Ascending aorta (tissue), 2 donors: ENCODE measurements around the gene CALHM3. TPM values are rescaled to one million over a fixed set of nuclear protein-coding genes. Genes with fewer than 3 reads are reported as not detected.

Experiments used
- DNase-seq, 2 donors: peaks; one replicate each; pipeline ENCODE4 v3.0.0-alpha.2; 2019; ENCODE audit warnings: low spot score in 2 of 2
- H3K27ac ChIP-seq, 2 donors: fragments of 200-600 bp; sonication (generic); one replicate each; pipeline ENCODE4 v1.5.1; 2016 to 2017; ENCODE audit warnings: mild to moderate bottlenecking in 1 of 2
- H3K27me3 ChIP-seq: fragments of 200-600 bp; sonication (generic); one replicate; pipeline ENCODE4 v1.5.1; 2017
- H3K36me3 ChIP-seq, 2 donors: fragments of 200-600 bp; sonication (generic); one replicate each; pipeline ENCODE4 v1.5.1; 2016
- H3K4me1 ChIP-seq, 2 donors: fragments of 200-600 bp; sonication (generic); one replicate each; pipeline ENCODE4 v1.5.1; 2016 to 2017; ENCODE audit warnings: mild to moderate bottlenecking in 1 of 2
- H3K4me3 ChIP-seq, 2 donors: fragments of 200-600 bp; sonication (generic); one replicate each; pipeline ENCODE4 v1.5.1; 2016 to 2017; ENCODE audit warnings: mild to moderate bottlenecking in 1 of 2
- H3K9me3 ChIP-seq, 2 donors: fragments of 200-600 bp; sonication (generic); one replicate each; pipeline ENCODE4 v1.5.1; 2016
- CTCF ChIP-seq, 3 experiments: fragments of 200-600 bp in 2 of 3; fragments of 450-650 bp in 1 of 3; sonication (generic) in 2 of 3; IDR thresholded peaks; one replicate each; pipeline ENCODE4 v1.5.1; 2016 to 2019; ENCODE audit warnings: antibody characterized with exemption in 3 of 3, mild to moderate bottlenecking in 1 of 3, moderate library complexity in 1 of 3
- intact Hi-C: fragments of 100-400 bp; cut with DNase I; formaldehyde crosslinking; loops from one replicate; pipeline ENCODE4 v1.15.1; 2023
- total RNA-seq: library from RNA; depleted of rRNA; stranded (reverse); fragments of >200 nt; gene quantifications from one replicate; pipeline ENCODE4 v1.1.0, GENCODE V29; 2016

Gene CALHM3
- total RNA-seq, 1 donor from 2014 or later, result not detected

DNA sequence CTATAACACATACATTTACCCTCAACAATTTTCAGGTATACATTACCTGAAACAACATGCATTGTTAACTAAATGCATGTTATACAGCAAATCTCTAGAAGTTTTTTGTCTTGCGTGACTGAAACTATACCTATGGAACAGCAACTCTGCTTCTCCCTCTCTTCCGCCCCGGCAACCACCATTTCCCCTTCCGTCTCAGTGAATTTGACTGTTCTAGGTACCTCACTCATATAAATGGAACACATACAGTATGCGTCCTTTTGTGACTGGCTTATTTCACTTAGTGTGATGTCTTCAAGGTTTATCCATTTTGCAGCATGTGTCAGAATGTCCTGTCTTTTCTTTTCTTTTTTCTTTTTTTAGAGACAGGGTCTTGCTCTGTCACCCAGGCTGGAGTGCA lies 49.4 kb downstream of the CALHM3 start:
- Histone ChIP-seq H3K27ac (no peak overlapping the region), H3K27me3 (no peaks in the 10 kb centered on the region), H3K4me3 (no peak overlapping the region), H3K4me1 (no peaks in the 10 kb centered on the region), H3K36me3 (peaks cover 26 to 72% of the 10 kb centered on the region in 2 donors), H3K9me3 (no peaks in the 10 kb centered on the region)
- TF ChIP-seq CTCF (IDR thresholded peaks at IDR 0.05), result no peak
- DNase-seq, result no peak
- intact Hi-C loops, result no loop called here

DNA sequence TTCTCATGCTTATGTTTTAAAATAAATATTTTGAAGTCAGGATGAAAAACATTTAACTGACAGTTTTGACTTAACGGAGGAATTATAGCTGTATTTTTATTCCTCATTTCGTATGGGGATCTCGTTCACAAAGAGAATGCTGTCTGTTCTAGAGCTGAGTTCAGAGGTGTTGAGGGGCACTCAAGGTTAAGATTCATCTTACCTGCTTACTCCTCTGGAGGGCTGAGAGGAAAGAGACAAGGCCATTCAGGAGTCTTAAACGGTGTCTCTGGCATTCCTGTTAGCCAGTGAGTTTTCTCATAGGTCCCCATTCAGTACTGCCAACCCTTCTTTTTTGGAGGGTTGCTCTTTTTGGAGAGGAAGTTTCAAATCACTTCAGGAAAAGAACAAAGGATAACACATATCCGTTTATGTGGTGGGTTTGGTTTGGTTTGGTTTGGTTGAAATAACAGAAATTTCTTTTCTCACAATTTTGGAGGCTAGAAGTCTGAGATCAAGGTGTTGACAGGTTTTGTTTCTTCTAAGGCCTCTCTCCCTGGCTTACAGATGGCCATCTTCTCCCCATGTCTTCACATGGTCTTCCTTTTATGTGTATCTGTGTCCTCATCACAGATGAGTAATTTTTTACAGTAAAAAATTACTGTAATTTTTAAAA lies 49.9 kb downstream of the CALHM3 start:
- Histone ChIP-seq H3K9me3 (no peaks in the 10 kb centered on the region), H3K4me1 (no peaks in the 10 kb centered on the region), H3K27me3 (no peaks in the 10 kb centered on the region), H3K27ac (no peak overlapping the region), H3K36me3 (peaks cover 31 to 72% of the 10 kb centered on the region in 2 donors), H3K4me3 (no peak overlapping the region)
- DNase-seq, result no peak
- intact Hi-C loops, result no loop called here
- TF ChIP-seq CTCF (IDR thresholded peaks at IDR 0.05), result no peak

- no peak for TF ChIP-seq CTCF (IDR thresholded peaks at IDR 0.05)
- H3K4me1 ChIP-seq, result no peaks in the 10 kb centered on the region
- no peaks in the 10 kb centered on the region for H3K27me3 ChIP-seq
- peaks cover 41 to 72% of the 10 kb centered on the region in 2 donors for H3K36me3 ChIP-seq
- intact Hi-C loops, result no loop called here
- H3K27ac ChIP-seq, result no peak overlapping the region
- H3K4me3 ChIP-seq, result no peak overlapping the region
- DNase-seq, result no peak
- H3K9me3 ChIP-seq, result no peaks in the 10 kb centered on the region
Observed at GRCh38 chr10:103427866-103428265, 51.2 kb downstream of the CALHM3 start.

GRCh38 chr10:103423748-103424147 lies 55.3 kb downstream of the CALHM3 start:
- Histone ChIP-seq H3K36me3 (peaks cover 56 to 87% of the 10 kb centered on the region in 2 donors), H3K4me1 (no peaks in the 10 kb centered on the region), H3K4me3 (no peak overlapping the region), H3K9me3 (no peaks in the 10 kb centered on the region), H3K27me3 (no peaks in the 10 kb centered on the region), H3K27ac (no peak overlapping the region)
- TF ChIP-seq CTCF (IDR thresholded peaks at IDR 0.05), result no peak
- intact Hi-C loops, result no loop called here
- no peak for DNase-seq

Other genes starting within 250 kb of the CALHM3 start
- gene RPEL1, start 233.4 kb downstream of the CALHM3 start, total RNA-seq, result not detected
- not detected for gene INA, start 202.1 kb downstream of the CALHM3 start, total RNA-seq
- gene PCGF6, start 128.1 kb downstream of the CALHM3 start, total RNA-seq, result 9.7 TPM
- gene TAF5, start 111.3 kb downstream of the CALHM3 start, total RNA-seq, result 2.4 TPM
- 481 TPM for gene ATP5MK, start 82.8 kb downstream of the CALHM3 start, total RNA-seq
- 4.8 TPM for gene PDCD11, start 82.6 kb downstream of the CALHM3 start, total RNA-seq
- 124 TPM for gene CALHM2, start 26.9 kb downstream of the CALHM3 start, total RNA-seq
- gene CALHM1, start 20.3 kb downstream of the CALHM3 start, total RNA-seq, result not detected
- not detected for gene NEURL1, start 14.5 kb upstream of the CALHM3 start, total RNA-seq